SK-N-MC (cell line): ENCODE measurements around the gene PRKAR1B.

Experiments used
- EZH2 ChIP-seq: fragments of 200-600 bp; sonication (generic); IDR thresholded peaks from one replicate; pipeline ENCODE4 v1.6.1; 2017; ENCODE audit warnings: antibody characterized with exemption
- POLR2AphosphoS5 ChIP-seq: IDR thresholded peaks from 2 replicates; pipeline ENCODE4 v1.6.1; 2012; ENCODE audit warnings: mild to moderate bottlenecking, low read depth, low read length, borderline replicate concordance

DNA sequence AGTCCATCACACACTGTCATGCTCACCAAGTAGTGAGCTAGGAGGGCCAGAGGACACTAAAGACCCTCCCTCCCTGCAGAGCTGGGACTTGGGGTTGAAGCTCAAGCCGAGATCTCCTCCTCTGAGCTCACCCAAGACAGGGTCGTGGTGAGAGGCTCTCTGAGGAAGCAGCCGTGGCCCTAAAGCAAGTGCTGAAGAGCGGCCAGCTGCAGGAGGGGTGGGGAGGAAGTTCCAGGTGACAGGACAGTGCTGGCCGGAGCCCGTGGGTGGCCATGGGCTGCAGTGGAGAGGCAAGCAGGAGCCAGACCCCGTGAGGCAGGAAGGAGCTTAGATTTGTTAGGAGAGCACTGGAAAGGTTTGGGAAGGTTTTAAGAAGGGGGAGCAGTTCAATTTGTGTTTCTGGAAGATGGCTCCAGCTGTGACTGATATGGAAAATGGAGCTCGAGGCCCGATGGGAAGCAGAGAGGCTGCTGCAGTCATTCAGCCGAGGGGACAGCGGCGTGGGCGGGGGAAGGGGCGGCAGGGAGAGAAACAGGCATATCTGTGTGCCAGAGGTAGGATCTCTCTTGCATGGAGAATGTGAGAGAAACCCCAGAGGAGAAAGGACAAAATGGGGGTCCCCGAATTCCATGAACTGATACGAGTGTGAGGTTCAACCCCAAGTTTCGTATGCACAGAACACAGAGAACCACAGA is 27.5 kb downstream of the PRKAR1B start:
- TF ChIP-seq POLR2AphosphoS5 = no peak
- TF ChIP-seq EZH2 = no peak
